ENCODE results near the gene FUT1. TPM values are rescaled to one million over a fixed set of nuclear protein-coding genes. Genes with fewer than 3 reads are reported as not detected.

Gene FUT1
- total and polyA plus RNA-seq, 7 experiments from 2014 or later = 0.17 TPM; not detected in 6

DNA sequence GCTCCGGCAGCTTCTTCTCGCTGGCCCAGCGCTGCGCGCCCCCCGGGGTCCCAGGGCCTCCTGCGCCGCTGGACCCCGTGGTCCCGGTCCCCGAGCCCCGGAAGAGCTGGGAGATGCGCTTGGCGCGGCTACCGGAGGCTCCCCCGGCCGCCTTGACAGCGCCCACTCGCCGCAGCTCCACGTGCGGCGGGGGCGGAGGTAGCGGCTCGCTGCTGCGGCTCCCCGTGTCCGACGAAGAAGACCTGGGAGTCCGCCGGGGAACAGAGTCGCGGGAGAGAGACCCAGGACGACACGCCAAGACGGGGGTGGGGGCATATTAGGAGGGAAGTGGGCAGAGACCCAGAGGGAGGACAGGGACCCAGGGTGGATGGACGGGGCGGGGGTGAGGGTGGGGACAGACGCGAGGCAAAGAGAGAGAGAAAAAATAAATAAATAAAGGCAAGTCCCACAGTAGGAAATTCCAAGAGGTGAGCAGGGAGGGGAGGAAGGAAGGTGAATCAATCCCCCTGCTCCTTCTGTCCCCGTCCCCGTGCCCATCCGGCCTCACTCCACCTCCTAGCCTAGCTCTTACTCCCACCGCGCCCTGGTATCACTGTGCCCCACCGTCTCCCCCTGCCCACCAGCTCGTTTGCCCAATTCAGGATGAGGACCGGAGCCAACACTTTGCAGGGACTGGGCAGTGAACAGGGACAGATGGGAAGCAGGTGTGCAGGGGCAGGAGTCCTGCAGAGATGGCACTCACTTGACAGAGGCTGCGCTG, 12.9 kb downstream of the FUT1 start:
- H3K4me1 ChIP-seq (ENCODE audit: control insufficient read depth in 2 of 2, insufficient read depth in 2 of 2, low read length in 2 of 2) = peaks cover 4 to 26% of the 10 kb centered on the region in 2 donors
- intact Hi-C loops (cut with micrococcal nuclease) = loop anchor here (1.0 to 5.0 kb wide), 7 partner anchors 13 to 247 kb away; partner anchors contain the start of genes BCAT2 (in 1 of the 2), CA11 (in 1 of the 2), FUT1 (in 1 of the 2) and FUT2 (in 1 of the 2)
- H3K4me3 ChIP-seq (ENCODE audit: low read length) = peak overlapping the region; percentile 53
- Mint-ChIP-seq H3K4me3 (peak overlapping the region in 9 of 10 donors; percentile 32 to 77 (median 56)), H3K9me3 (peaks cover 0 to 2% (median 0%) of the 10 kb centered on the region in 11 donors), H3K4me1 (peaks cover 7 to 22% (median 17%) of the 10 kb centered on the region in 7 donors), H3K27me3 (peaks cover 0 to 20% (median 0%) of the 10 kb centered on the region in 5 donors), H3K27ac (peak overlapping the region in 1 of 9 donors; percentile 41), H3K36me3 (no peaks in the 10 kb centered on the region)
- H3K36me3 ChIP-seq (ENCODE audit: control insufficient read depth in 2 of 3, insufficient read depth in 3 of 3, low read length in 3 of 3) = no peaks in the 10 kb centered on the region
- ATAC-seq (no peak), DNase-seq (no peak)
- POLR2A ChIA-PET = interaction anchor here (0.6 to 2.0 kb wide), 8 partner anchors 14 to 226 kb away, joined by 3 to 9 read pairs (median 3); no protein-coding TSS in a partner anchor
- peak overlapping the region; percentile 41 for H3K27ac ChIP-seq (ENCODE audit: low read depth, low read length)
- H3K27me3 ChIP-seq (ENCODE audit: control insufficient read depth in 2 of 2, insufficient read depth in 2 of 2, low read length in 2 of 2) = no peaks in the 10 kb centered on the region
- CTCF ChIA-PET = interaction anchor here (1.4 to 1.5 kb wide), 3 partner anchors 12 to 94 kb away, joined by 4 to 11 read pairs (median 10); partner anchors contain the start of gene CA11
- H3K9me3 ChIP-seq (ENCODE audit: control insufficient read depth in 2 of 3, low read length in 3 of 3) = no peaks in the 10 kb centered on the region

DNA sequence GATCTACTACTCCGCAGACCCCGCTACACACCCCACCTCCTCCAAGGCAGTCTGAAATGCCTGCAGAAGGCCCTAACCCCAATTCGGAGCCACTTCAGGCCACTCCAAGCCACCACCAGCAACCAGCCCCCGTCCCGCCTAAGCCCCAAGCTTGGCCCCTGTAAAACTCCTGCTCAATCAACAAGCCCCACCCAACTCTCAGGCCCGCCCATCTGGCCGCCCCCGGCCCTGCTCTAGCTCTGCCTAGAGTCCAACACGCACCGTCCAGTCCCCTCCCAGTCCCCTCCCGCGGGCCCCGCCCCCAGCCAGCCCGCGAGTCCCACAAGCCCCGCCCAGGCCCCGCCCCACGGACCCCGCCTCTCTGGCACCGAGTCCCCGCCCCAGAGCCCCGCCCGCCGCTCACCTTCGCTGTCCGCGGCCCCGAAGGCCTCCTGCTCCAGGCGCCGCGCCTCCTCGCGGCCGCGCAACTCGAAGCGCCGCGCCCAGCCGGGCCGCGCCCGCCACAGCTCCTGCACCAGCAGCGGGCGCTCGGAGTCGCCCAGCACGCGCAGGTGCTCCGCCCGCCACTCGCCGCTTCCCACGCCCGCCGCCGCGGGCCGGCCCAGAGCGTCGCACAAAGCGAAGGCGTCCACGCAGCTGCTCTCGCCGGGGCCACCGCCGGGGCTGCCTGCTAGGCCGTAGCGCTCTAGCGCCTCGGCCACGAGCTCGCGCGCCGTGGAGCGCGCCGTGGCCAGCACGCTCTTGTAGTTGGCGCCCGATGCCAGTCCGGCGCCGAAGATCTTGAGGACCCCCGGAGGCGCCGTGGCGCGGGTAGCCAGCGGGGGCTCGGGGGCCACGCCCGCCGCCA, 13.7 kb downstream of the FUT1 start:
- H3K27me3 Mint-ChIP-seq = peaks cover 0 to 20% (median 0%) of the 10 kb centered on the region in 5 donors
- peak; percentile 97 for ATAC-seq
- H3K9me3 Mint-ChIP-seq = peaks cover 0 to 2% (median 0%) of the 10 kb centered on the region in 11 donors
- DNase-seq = peak; percentile 73 to 95 (median 84)
- intact Hi-C loops (cut with micrococcal nuclease) = loop anchor here (1.0 to 5.0 kb wide), 11 partner anchors 13 to 246 kb away; partner anchors contain the start of genes CA11 (in 2 of the 2), BCAT2 (in 1 of the 2), FUT1 (in 1 of the 2) and FUT2 (in 1 of the 2)
- Histone ChIP-seq H3K27ac (ENCODE audit: low read depth, low read length) (peak overlapping the region; percentile 41), H3K9me3 (ENCODE audit: control insufficient read depth in 2 of 3, low read length in 3 of 3) (no peaks in the 10 kb centered on the region), H3K27me3 (ENCODE audit: control insufficient read depth in 2 of 2, insufficient read depth in 2 of 2, low read length in 2 of 2) (no peaks in the 10 kb centered on the region), H3K36me3 (ENCODE audit: control insufficient read depth in 2 of 3, insufficient read depth in 3 of 3, low read length in 3 of 3) (no peaks in the 10 kb centered on the region), H3K4me3 (ENCODE audit: low read length) (peak overlapping the region; percentile 53), H3K4me1 (ENCODE audit: control insufficient read depth in 2 of 2, insufficient read depth in 2 of 2, low read length in 2 of 2) (peaks cover 4 to 26% of the 10 kb centered on the region in 2 donors)
- ChIA-PET CTCF (interaction anchor here (0.7 to 1.5 kb wide), 4 partner anchors 13 to 93 kb away, joined by 3 to 11 read pairs (median 7); partner anchors contain the start of gene CA11), POLR2A (interaction anchor here (0.6 to 2.0 kb wide), 7 partner anchors 13 to 227 kb away, joined by 3 to 9 read pairs (median 3); no protein-coding TSS in a partner anchor)
- peak overlapping the region in 9 of 10 donors; percentile 48 to 74 (median 66) for H3K4me3 Mint-ChIP-seq
- H3K27ac Mint-ChIP-seq = peak overlapping the region in 7 of 9 donors; percentile 17 to 68 (median 52)
- H3K4me1 Mint-ChIP-seq = peaks cover 7 to 22% (median 17%) of the 10 kb centered on the region in 7 donors
- no peaks in the 10 kb centered on the region for H3K36me3 Mint-ChIP-seq

DNA sequence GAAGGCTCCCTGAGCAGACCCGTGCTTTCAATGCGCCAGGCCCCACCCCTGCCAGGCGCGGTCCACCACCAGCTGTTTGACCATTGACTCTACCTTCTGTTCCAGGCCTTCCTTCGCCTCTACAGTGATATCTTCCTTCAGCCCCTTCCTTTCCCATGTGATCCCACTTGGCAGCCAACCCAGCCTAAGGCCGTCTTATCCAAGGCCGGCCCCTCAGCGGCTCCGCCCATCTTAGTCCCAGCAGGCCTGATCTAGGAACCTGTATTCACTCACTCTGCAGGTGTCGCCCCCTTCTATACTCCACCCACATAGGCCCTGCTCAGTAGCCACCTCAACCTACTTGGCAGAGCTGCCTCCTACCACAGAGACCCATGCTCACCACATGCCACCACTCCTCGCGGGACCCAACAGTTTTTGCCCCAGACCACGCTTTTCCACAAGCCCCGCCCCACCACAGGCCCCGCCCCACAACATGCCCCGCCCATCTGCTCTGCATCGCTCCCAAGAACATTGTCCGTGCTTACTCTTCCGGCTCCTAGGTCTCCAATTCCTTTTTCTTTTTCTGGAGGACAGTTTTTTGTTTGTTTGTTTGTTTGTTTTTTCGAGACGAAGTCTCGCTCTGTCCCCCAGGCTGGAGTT, 15.0 kb downstream of the FUT1 start:
- Mint-ChIP-seq H3K4me1 (peaks cover 7 to 22% (median 17%) of the 10 kb centered on the region in 7 donors), H3K36me3 (no peaks in the 10 kb centered on the region), H3K27ac (peak overlapping the region in 3 of 9 donors; percentile 46 to 67 (median 56)), H3K4me3 (peak overlapping the region in 4 of 10 donors; percentile 33 to 57 (median 38)), H3K9me3 (peaks cover 0 to 2% (median 0%) of the 10 kb centered on the region in 11 donors), H3K27me3 (peaks cover 0 to 15% (median 0%) of the 10 kb centered on the region in 5 donors)
- no peak overlapping the region for H3K4me3 ChIP-seq (ENCODE audit: low read length)
- no peak for DNase-seq
- POLR2A ChIA-PET = interaction anchor here (0.5 to 2.0 kb wide), 5 partner anchors 10 to 1159 kb away, joined by 3 to 6 read pairs (median 3); no protein-coding TSS in a partner anchor
- H3K4me1 ChIP-seq (ENCODE audit: control insufficient read depth in 2 of 2, insufficient read depth in 2 of 2, low read length in 2 of 2) = peaks cover 4 to 26% of the 10 kb centered on the region in 2 donors
- CTCF ChIA-PET = interaction anchor here (0.7 kb wide), 1 partner anchor 48 kb away, joined by 3 read pairs; no protein-coding TSS in a partner anchor
- H3K9me3 ChIP-seq (ENCODE audit: control insufficient read depth in 2 of 3, low read length in 3 of 3) = no peaks in the 10 kb centered on the region
- intact Hi-C loops (cut with micrococcal nuclease) = loop anchor here (5.0 kb wide), 3 partner anchors 40 to 245 kb away; partner anchors contain the start of gene FUT2 (in 1 of the 2)
- ATAC-seq = no peak
- H3K36me3 ChIP-seq (ENCODE audit: control insufficient read depth in 2 of 3, insufficient read depth in 3 of 3, low read length in 3 of 3) = no peaks in the 10 kb centered on the region
- no peaks in the 10 kb centered on the region for H3K27me3 ChIP-seq (ENCODE audit: control insufficient read depth in 2 of 2, insufficient read depth in 2 of 2, low read length in 2 of 2)
- no peak overlapping the region for H3K27ac ChIP-seq (ENCODE audit: low read depth, low read length)

DNA sequence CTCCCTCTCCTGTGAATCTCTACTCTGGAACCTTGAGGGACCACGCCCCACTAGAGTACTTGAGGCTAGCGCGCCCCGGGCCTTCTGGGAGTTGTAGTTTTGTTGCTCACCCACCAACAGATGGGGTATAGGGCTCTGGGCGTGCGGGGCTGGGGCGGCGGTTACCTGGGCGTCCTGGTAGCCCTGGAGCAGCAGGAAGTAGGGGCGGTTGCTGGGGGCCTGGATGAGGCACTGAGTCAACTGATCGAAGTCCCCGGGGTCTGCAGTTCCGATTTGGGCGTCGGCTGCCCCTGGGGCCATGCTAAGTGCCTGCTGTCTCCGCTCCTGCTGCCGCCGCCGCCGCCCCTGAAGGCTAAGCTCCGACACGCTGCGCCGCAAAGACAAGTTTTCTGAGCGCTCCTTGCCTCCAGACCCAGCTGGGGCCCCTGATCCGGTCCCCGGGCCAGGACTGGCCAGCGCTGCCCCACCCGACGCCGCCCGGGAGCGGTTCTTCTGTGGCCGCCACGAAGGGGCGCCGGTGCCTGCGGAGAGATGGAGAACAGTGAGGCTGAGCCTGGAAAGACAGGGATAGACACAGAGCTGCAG, 17.3 kb downstream of the FUT1 start:
- H3K4me3 Mint-ChIP-seq = no peak overlapping the region
- DNase-seq (no peak), ATAC-seq (no peak)
- peaks cover 0 to 6% (median 0%) of the 10 kb centered on the region in 11 donors for H3K9me3 Mint-ChIP-seq
- no peak overlapping the region for H3K4me3 ChIP-seq (ENCODE audit: low read length)
- ChIA-PET POLR2A (interaction anchor here (0.6 kb wide), 1 partner anchor 46 kb away, joined by 3 read pairs; no protein-coding TSS in a partner anchor), CTCF (interaction anchor here (0.7 kb wide), 1 partner anchor 340 kb away, joined by 4 read pairs; no protein-coding TSS in a partner anchor)
- no peaks in the 10 kb centered on the region for H3K36me3 ChIP-seq (ENCODE audit: control insufficient read depth in 2 of 3, insufficient read depth in 3 of 3, low read length in 3 of 3)
- intact Hi-C loops (cut with micrococcal nuclease) = loop anchor here (5.0 kb wide), 3 partner anchors 38 to 243 kb away; partner anchors contain the start of gene FUT2 (in 1 of the 2)
- no peaks in the 10 kb centered on the region for H3K27me3 ChIP-seq (ENCODE audit: control insufficient read depth in 2 of 2, insufficient read depth in 2 of 2, low read length in 2 of 2)
- no peaks in the 10 kb centered on the region for H3K9me3 ChIP-seq (ENCODE audit: control insufficient read depth in 2 of 3, low read length in 3 of 3)
- peaks cover 0 to 7% (median 5%) of the 10 kb centered on the region in 5 donors for H3K36me3 Mint-ChIP-seq
- peaks cover 4 to 11% of the 10 kb centered on the region in 2 donors for H3K4me1 ChIP-seq (ENCODE audit: control insufficient read depth in 2 of 2, insufficient read depth in 2 of 2, low read length in 2 of 2)
- no peak overlapping the region for H3K27ac Mint-ChIP-seq
- peaks cover 0 to 9% (median 6%) of the 10 kb centered on the region in 5 donors for H3K27me3 Mint-ChIP-seq
- H3K27ac ChIP-seq (ENCODE audit: low read depth, low read length) = no peak overlapping the region
- peaks cover 0 to 10% (median 6%) of the 10 kb centered on the region in 7 donors for H3K4me1 Mint-ChIP-seq

DNA sequence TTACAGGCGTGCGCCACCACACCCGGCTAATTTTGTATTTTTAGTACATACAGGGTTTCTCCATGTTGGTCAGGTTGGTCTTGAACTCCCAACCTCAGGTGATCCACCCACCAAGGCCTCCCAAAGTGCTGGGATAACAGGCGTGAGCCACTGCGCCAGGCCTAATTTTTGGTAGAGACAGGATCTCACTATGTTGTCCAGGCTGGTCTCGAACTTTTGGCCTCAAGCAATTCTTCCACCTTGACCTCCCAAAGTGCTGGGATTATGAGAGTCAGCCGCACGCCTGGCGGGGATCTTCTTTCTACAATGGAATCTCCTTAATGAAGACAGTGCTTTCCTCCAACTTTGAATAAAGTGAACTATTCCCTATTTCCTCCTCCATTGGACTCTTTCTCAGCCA, 17.8 kb downstream of the FUT1 start:
- Mint-ChIP-seq H3K27me3 (peaks cover 0 to 9% (median 3%) of the 10 kb centered on the region in 5 donors), H3K27ac (no peak overlapping the region), H3K9me3 (peaks cover 0 to 6% (median 0%) of the 10 kb centered on the region in 11 donors), H3K4me3 (no peak overlapping the region), H3K36me3 (peaks cover 0 to 7% (median 5%) of the 10 kb centered on the region in 5 donors), H3K4me1 (peaks cover 0 to 5% (median 4%) of the 10 kb centered on the region in 7 donors)
- Histone ChIP-seq H3K4me1 (ENCODE audit: control insufficient read depth in 2 of 2, insufficient read depth in 2 of 2, low read length in 2 of 2) (peaks cover under 1 to 6% of the 10 kb centered on the region in 2 donors), H3K27ac (ENCODE audit: low read depth, low read length) (no peak overlapping the region), H3K27me3 (ENCODE audit: control insufficient read depth in 2 of 2, insufficient read depth in 2 of 2, low read length in 2 of 2) (no peaks in the 10 kb centered on the region), H3K36me3 (ENCODE audit: control insufficient read depth in 2 of 3, insufficient read depth in 3 of 3, low read length in 3 of 3) (no peaks in the 10 kb centered on the region), H3K9me3 (ENCODE audit: control insufficient read depth in 2 of 3, low read length in 3 of 3) (no peaks in the 10 kb centered on the region), H3K4me3 (ENCODE audit: low read length) (no peak overlapping the region)
- ChIA-PET CTCF (interaction anchor here (0.6 kb wide), 1 partner anchor 905 kb away, joined by 4 read pairs; the partner anchor contains the start of gene RRAS), POLR2A (no interaction called here)
- DNase-seq (no peak), ATAC-seq (no peak)
- intact Hi-C loops (cut with micrococcal nuclease) = loop anchor here (5.0 kb wide), 3 partner anchors 37 to 242 kb away; partner anchors contain the start of gene FUT2 (in 1 of the 2)

All from naive thymus-derived CD4-positive, alpha-beta T cell (primary cell).